ENCODE measurements around the gene FOXP1. TPM values are rescaled to one million over a fixed set of nuclear protein-coding genes. Genes with fewer than 3 reads are reported as not detected.

Gene FOXP1
- total and polyA plus RNA-seq, 3 donors from 2014 or later = 37.8 to 105 (median 75.9) TPM

GRCh38 chr3:71046791-71047190 lies 536.7 kb downstream of the FOXP1 start:
- Histone ChIP-seq H3K4me1 (no peaks in the 10 kb centered on the region), H3K9me3 (no peaks in the 10 kb centered on the region), H3K27me3 (no peaks in the 10 kb centered on the region), H3K36me3 (ENCODE audit: low read depth, missing control alignments) (no peaks in the 10 kb centered on the region), H3K27ac (no peak overlapping the region), H3K4me3 (no peak overlapping the region)
- 85 to 86% methylated on average over 3 of the region's 3 CpGs for WGBS, 2 donors
- intact Hi-C loops (cut with DNase I; ENCODE audit: low total_unique reads) = no loop called here
- DNase-seq = no peak
- TF ChIP-seq POLR2A (IDR thresholded peaks at IDR 0.05) (no peak), CTCF (IDR thresholded peaks at IDR 0.05) (no peak)

- Histone ChIP-seq H3K9me3 (no peaks in the 10 kb centered on the region), H3K36me3 (ENCODE audit: low read depth, missing control alignments) (no peaks in the 10 kb centered on the region), H3K4me1 (no peaks in the 10 kb centered on the region), H3K27ac (no peak overlapping the region), H3K4me3 (no peak overlapping the region), H3K27me3 (no peaks in the 10 kb centered on the region)
- no peak for DNase-seq
- TF ChIP-seq POLR2A (IDR thresholded peaks at IDR 0.05) = no peak
- no peak for TF ChIP-seq CTCF (IDR thresholded peaks at IDR 0.05)
- intact Hi-C loops (cut with DNase I; ENCODE audit: low total_unique reads) = no loop called here
- 83 to 93% methylated on average over 1 of the region's 1 CpG for WGBS, 2 donors
Observed at GRCh38 chr3:71045917-71046282, 537.6 kb downstream of the FOXP1 start.

- DNase-seq = no peak
- Histone ChIP-seq H3K4me1 (no peaks in the 10 kb centered on the region), H3K9me3 (no peaks in the 10 kb centered on the region), H3K27me3 (no peaks in the 10 kb centered on the region), H3K27ac (no peak overlapping the region), H3K36me3 (ENCODE audit: low read depth, missing control alignments) (no peaks in the 10 kb centered on the region), H3K4me3 (no peak overlapping the region)
- intact Hi-C loops (cut with DNase I; ENCODE audit: low total_unique reads) = no loop called here
- TF ChIP-seq CTCF (IDR thresholded peaks at IDR 0.05) = no peak
- TF ChIP-seq POLR2A (IDR thresholded peaks at IDR 0.05) = no peak
- WGBS, 2 donors = 88 to 89% methylated on average over 5 of the region's 5 CpGs
Observed at GRCh38 chr3:71045212-71045916, 538.2 kb downstream of the FOXP1 start.

- no peaks in the 10 kb centered on the region for H3K4me1 ChIP-seq
Observed at GRCh38 chr3:71042759-71043158, 540.8 kb downstream of the FOXP1 start.

More at GRCh38 chr3:71042759-71043158, 540.8 kb downstream of the FOXP1 start:
- no peak overlapping the region for H3K27ac ChIP-seq
- TF ChIP-seq POLR2A (IDR thresholded peaks at IDR 0.05) (no peak), CTCF (IDR thresholded peaks at IDR 0.05) (no peak)
- DNase-seq = no peak
- no peaks in the 10 kb centered on the region for H3K36me3 ChIP-seq (ENCODE audit: low read depth, missing control alignments)
- H3K9me3 ChIP-seq = no peaks in the 10 kb centered on the region
- WGBS, 2 donors = 91 to 93% methylated on average over 9 of the region's 9 CpGs
- H3K27me3 ChIP-seq = no peaks in the 10 kb centered on the region
- H3K4me3 ChIP-seq = no peak overlapping the region
- intact Hi-C loops (cut with DNase I; ENCODE audit: low total_unique reads) = no loop called here
